Measurements from ENCODE around the gene SYCP3.
A peak's percentile ranks its signal among the peaks of the same experiment; 100 is the strongest.
"Not testable (repeated sequence)": the region's sequence is repeated elsewhere in the genome, so short reads cannot be mapped to it uniquely, and the experiment has no call there.

Gene SYCP3

DNA sequence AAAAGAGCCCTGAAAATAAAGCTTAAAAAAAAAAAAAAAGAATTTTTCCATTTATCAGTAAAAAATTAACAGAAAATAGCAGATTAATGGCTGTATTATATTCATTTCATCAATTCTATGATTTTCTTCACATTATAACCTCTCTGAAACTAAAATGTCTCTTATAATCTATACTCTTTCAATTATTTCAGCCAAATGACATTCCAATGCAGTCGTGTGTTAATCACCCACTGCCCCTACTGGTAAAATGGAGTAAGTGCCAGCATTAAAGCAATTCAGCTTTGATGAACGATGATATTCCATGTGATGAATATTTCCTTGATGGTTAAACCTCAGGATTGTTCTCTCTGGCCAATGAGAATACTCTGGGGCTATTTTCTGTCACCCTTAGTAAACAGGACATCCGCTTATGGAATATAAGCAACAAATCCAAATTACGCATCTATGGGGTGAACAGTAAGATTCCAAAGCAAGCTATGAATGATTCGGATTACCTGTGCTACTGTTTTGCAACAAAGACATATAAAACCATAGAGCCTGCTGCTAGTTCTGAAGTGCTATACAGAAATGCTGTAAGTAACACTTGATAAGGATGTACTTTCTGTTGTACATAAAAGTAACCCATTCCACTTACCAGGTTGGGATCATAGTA, 20.3 kb upstream of the SYCP3 start:
- peak; percentile 53 for DNase-seq (ENCODE audit: low spot score)

DNA sequence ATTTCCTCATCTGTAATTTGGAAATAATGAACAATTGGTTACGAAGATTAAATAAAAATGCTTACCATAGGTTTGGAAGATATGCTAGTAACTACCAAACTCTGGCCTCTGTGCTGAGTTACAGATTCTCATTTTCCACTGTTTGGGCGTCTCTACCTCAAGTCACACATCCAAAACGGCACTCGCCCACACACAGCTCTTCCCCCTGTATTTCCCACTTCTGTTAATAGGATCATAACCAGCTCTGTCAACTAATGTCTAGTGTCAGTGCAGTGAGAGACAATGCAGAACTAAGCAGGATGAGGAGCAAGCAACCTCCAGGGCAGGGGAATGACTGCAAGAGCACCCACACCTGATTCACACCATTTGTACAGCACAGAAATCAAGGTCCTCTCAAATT, 10.9 kb upstream of the SYCP3 start:
- no peak for DNase-seq (ENCODE audit: low spot score)

DNA sequence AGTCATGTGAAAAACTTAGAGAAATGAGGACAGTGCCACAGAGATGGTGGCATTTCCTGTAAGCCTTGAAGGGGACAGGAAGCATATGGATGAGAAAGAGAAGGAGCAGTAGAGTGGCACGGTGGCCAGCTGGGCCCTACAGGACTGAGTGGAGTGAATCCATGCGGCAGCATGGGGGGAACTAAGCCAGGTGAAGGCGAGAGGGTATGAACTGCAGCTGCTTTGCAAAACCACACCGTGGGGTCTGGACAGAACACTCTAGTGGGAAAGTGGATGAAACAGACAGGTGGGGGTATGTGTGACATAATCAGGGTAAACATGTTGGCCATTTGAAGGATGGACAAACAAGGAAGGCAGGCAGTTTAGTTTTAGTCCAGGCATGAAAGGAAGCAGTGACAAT, 10.4 kb upstream of the SYCP3 start:
- no peak for DNase-seq (ENCODE audit: low spot score)

DNA sequence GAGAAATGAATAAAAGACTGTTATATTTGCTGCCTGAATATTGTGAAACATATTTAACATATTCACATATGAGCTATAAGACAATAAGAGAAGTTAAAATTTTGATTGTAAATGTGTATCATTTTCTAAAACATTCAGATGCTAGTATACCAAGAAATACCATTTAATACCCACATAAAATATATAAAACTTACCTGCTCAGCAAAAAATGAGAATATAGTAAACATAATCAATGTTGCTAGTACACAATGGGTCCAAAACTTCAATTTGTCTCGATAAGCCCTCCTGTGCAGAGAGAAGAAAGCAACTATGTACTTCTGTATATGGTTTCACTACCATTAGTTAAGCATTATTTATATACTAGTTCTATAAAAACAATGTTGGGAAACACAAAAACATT, 9.6 kb upstream of the SYCP3 start:
- no peak for DNase-seq (ENCODE audit: low spot score)

DNA sequence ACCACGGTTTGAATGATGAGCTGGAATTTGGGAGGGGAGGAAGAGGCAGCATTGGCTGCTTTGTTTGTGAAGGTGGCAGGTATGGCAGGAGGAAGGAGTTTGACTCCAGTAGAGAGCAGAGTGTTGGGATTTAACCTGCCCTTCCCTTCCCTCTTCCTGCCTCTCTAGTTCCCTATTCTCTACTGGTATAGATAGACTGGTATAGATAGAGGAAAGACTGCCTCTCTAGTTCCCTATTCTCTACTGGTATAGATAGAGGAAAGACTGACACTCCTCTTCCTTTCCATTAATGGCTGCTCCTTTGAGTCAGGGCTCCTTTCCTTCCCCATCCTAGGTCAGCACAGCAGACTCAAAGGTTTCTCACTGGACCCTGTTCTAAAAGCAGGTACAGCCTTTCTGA, 8.4 kb upstream of the SYCP3 start:
- DNase-seq (ENCODE audit: low spot score), result no peak

DNA sequence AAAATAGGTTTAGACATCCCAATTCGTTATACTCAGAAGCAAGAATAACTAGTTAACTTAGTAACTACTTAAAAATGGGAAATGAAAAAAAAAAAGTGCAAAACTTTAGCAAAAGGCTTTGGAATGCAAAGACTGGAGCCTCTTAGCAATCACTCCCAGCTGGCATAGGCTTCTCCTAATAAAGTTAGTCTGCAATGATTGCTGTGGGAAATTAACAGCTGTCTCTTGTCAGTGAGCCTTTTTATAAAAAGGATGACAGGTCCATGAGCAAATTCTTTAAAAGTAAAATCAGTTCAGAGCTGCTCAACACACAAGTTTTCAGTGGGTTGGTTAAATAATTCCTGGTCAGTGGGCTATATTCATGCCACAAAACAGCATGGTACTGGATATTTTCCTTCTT, 7.4 kb upstream of the SYCP3 start:
- no peak for DNase-seq (ENCODE audit: low spot score)

DNA sequence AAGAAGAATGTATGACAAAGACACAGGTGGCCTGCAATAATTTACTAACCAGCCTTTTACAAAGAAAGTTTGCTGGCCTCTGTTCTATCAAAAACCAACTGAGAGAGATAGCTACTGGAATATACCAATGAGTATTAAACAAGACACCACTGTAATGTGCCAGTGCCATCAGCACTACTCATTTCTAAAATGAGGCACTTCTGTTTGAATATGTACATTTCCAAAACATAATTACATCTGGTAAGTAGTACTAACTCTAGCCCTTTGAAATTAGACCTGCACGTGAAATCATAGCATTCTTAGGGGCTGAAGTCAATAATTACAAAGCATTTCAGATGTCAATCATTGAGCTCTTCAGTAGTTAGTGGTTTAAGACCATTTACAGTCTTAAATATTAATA, 6.9 kb upstream of the SYCP3 start:
- DNase-seq (ENCODE audit: low spot score), result no peak

DNA sequence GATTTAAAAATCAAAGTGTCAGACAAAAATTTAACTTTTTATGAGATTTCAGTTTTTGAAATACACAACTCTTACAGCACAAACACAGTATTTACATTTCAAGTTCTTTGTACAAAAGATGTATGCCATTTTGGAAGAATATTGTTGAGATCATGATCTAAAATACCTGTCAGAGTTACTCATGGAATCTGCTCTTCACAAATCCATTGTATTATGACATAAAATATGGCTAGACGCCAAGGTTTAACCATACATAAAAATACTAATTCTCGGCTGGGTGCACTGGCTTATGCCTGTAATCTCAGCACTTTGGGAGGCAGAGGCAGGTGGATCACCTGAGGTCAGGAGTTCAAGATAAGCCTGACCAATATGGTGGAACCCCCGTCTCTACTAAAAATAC, 6.2 kb upstream of the SYCP3 start:
- no peak for DNase-seq (ENCODE audit: low spot score)

DNA sequence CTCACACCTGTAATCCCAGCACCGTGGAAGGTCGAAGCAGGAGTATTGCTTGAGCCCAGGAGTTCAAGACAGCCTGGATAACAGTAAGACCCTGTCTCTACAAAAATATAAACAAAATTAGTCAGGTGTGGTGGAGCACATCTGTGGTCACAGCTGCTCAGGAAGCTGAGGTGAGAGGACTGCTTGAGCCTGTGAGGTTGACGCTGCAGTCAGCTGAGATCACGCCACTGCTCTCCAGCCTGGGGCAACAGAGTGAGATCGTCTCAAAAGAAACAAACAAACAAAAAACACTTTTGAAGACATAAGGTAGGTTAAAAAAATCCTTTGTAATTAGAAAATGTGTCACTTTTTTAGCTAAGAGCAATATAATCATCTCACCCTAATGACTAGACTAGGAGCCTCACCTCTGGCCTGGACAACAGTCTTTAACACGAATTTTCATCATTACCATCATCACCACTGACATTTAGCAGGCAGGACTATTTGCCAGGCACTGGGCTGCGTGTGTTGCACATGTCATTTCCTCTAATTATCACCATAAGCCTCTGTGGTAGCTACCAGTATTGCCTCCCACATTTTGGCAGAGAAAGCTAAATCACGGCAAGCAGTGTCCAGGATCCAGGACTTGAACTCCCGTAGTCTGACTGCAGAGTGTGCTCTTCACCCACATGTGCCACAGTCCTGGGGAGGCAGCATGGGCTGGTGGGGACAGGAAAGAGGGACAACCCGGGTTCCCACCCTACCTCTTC, 4.6 kb upstream of the SYCP3 start:
- DNase-seq (ENCODE audit: low spot score), result peak; percentile 48

DNA sequence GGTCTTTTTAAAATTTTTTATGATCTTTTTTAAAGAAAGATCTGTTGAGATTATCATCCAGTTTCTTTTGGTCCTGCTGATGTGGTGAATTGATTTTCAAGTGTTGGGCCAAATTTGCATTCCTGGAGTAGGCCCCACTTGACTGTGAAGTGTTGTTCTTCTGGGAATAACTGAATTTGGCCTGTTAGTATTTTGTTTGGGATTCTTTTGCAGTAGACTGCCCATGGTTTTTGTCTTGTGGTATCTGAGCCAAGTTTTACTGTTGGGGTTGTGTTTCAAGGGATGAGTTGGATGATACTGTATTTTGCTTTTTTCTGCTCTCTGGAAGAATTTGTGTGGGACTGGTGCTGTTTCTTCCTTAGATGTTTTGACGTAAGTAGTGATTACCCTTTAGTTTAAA, 4.0 kb upstream of the SYCP3 start:
- no peak for DNase-seq (ENCODE audit: low spot score)

DNA sequence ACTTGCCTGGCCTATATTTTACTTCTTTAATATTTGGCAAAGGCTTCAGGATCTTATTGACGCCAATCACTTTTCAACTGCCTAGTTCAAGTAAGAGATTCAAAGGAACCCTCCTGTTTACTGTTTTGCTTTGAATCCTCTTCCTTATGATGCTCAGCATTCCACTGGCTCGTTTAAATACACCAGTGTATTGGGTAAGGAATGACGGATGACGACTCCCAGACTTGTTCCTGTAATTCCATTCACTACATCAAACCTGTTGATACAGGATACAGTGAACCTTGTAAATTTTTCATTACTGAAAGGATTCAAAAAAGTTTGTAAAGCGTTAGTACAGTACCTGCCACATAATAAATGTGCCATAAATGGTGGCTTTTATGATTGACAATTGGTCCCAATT, 1.7 kb upstream of the SYCP3 start:
- no peak for DNase-seq (ENCODE audit: low spot score)

DNA sequence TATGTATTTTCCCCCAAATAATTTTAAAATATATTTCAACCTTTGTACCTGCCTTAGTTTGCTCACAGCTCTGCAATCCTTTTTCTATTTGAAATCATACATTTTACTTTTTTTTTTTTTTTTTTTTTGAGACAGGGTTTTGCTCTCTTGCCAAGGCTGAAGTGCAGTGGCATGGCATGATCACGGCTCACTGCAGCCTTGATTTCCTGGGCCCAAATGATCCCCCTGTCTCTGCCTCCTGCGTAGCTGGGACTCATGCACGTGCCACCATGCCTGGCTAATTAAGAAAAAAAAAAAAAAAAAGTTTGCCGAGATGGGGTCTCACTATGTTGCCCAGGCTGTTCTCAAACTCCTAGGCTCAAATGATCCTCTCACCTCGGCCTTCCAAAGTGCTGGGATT, 1.3 kb upstream of the SYCP3 start:
- no peak for DNase-seq (ENCODE audit: low spot score)

DNA sequence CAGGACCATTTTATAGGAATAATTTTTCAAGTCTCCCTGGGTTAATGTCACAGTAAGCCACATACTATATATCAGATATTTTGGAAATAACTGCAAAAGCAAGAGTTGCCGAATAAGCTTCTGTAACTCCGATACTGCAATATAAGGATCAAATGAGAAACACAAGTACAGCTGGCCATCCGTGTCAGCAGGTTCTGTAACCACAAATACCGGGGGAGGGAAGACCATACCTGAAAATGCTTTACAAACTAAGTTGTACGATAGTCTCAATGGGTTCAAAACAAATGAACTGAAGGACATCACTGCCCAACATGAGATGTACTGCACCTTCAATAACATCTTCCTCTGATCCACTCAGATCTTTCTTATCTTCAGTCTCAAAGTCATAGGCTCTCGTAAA, 1.8 kb downstream of the SYCP3 start:
- no peak for DNase-seq (ENCODE audit: low spot score)

DNA sequence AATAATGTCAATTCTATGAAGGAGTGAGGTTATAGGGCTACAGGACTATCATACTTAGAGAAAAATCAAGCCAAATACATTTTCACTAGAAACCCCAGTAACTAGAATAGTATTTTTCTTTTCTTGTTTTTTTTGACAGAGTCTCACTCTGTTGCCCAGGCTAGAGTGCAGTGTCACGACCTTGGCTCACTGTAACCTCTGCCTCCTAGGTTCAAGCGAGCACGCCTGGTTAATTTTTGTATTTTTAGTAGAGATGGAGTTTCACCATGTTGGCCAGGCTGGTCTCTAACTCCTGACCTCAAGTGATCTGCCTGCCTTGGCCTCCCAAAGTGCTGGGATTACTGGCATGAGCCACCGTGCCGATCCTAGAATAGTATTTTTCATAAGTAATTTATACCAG, 4.8 kb downstream of the SYCP3 start:
- DNase-seq (ENCODE audit: low spot score), result not testable (repeated sequence)

DNA sequence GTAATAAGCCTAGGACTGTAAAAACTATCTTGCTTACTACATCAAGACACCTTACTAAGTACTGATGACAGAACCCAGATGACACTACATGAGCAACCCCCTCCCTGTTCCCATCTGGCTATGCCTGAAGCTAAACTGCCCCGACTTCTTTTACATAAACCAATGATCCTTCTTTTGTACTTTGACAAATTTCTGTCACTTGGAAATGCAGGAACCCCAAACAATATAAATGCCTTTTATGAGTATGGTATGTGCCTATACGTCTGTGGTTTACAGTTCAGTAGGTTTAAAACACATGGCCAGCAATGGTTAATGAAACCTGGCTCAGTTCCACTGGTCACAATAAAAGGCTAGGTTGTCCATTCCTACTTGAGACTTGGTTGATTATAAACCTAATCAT, 6.1 kb downstream of the SYCP3 start:
- no peak for DNase-seq (ENCODE audit: low spot score)

DNA sequence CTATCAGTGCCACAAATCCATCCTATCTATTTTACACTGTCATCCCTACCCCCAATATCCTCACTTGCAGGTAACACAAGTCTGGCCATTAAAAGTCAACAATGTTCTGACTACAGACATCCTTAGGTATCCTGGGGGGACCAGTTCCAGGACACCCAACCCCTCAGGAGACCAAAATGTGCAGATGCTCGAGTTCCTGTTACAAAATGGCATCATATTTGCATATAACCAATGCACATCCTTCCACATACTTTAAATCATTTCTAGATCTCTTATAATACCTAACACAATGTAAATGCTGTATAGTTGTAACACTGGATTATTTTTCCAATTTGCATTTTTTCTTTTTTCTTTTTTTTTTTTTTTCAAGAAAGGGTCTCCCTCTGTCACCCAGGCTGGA, 6.9 kb downstream of the SYCP3 start:
- no peak for DNase-seq (ENCODE audit: low spot score)

DNA sequence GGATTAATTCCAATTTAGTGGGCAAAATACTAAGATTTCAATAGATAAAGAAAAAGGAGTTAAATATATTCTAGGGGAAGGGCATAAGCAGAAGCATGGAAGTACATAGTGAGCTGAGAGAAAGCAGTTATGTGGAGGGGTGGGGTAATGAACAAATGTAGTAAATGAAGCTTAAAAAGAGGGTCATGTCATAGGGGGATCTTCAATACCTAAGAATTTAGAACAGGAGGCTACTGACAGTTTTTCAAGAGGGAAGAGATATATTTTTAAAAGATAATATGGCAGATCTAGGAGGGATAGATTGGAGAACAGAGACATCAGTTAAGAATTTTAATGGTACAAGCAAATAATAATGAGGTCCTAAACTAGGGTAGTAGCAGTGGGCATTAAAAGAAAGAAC, 9.4 kb downstream of the SYCP3 start:
- DNase-seq (ENCODE audit: low spot score), result no peak

DNA sequence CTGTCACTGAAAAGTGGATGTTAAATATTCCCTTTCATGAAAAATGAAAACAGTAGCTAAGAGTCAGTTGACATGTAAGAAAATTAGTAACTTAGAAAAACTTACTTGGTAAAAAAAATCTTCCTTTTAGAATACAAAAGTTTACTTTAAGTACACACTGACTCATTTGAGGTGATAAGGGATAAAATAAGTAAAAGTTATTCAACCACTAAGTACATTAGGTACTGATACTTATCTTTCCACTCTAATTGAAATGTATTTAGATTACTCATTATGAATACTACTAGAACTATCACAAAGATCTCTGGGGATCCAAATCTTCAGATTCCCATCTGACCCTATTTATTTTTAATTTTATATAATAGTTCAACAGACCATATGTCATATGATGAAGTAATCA, 12.2 kb downstream of the SYCP3 start:
- DNase-seq (ENCODE audit: low spot score), result no peak

DNA sequence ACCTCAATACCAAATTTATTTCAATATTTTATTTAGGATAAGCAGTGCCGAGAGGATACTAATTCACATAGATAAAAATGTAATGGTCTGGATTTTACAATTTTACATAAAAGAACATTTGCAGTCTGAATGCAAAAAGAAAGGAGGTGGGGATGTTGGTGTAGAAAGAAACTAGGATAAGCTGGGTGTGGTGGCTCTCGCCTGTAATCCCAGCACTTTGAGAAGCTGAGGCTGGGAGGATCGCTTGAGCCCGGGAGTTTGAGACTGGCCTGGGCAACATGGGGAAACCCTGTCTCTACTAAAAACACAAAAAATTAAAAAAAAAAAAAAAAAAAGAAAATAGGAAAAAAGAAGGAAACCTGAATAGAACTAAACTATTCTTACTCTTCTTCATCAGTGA, 16.9 kb downstream of the SYCP3 start:
- DNase-seq (ENCODE audit: low spot score), result no peak

DNA sequence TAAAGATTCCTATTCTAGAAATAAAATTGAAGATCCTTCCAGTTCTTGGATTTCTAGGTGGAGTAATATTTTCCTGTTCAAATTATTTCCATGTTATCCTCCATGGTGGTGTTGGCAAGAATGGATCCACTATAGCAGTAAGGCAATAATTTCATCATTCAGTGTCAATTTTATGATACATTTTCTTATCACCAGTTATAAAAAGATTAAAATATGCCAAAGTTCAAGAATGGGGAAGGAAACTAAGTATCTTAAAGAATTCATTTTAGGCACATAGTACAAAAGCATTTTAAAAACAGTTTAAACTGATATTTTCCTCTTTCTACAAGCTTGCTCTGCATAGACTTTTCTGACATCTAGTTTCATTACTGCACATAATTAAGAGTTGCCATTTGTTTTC, 19.1 kb downstream of the SYCP3 start:
- no peak for DNase-seq (ENCODE audit: low spot score)

DNA sequence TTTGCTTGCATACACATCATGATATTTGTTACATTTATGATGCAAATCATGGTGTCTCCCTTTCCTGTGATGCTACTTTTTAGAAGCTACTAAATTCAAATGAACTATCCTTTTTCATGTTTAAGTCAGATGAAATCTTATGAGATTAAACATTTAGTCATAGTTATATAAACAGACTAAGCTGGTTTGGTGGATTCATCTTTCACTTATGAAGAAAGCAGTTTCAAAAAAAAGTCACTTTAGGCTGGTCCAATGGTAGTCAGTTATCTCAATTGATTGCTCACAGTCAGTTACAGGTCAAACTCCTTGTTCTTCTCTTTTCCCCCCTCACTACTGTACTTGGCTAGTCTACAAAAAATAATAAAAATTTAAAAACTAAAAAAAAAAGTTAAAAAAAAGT, 19.7 kb downstream of the SYCP3 start:
- no peak for DNase-seq (ENCODE audit: low spot score)

DNA sequence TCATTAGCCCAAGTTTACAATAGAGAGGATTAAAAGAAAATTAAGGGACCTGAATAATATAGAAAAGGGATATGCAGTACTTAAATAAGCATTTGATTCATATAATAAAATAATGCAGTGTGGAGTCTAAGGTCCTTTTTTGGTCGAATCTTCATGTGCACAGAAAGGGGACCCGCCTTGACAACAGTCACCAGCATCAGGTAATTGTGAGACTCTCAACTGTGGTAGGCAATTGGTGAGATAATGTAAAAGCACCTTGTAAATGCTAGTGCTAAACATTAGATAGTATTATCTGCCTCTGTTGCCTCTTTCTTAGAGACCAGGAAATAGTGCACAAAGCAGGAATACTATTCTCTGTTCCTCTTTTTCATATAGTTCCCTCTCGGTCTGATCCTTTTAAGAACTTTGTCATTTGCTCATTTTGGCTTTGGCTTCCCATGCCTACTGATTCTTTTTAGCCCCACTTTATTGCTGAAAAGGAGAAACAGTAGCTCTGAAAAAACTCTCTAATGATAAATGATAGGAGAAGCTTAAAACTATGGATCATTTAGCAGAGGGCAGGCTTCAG, 24.3 kb downstream of the SYCP3 start:
- DNase-seq (ENCODE audit: low spot score), result no peak

DNA sequence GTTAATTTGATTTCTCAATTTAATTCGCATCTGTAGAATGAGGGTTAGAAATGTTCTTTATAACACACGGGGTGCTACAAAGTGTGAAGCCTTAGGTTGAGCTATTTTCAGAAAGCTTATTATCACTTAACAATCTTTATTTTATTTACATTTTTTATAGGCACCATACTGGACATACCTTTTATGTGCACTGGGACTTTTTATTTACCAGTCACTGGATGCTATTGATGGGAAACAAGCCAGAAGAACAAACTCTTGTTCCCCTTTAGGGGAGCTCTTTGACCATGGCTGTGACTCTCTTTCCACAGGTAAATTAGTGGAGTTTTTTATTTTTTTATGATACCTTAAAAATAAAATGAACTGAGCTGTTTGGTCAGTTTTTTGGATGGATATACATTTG, 25.3 kb downstream of the SYCP3 start:
- DNase-seq (ENCODE audit: low spot score), result no peak
